Bronchial epithelial cell (primary cell): ENCODE measurements around the gene PGA3. TPM values are rescaled to one million over a fixed set of nuclear protein-coding genes. Genes with fewer than 3 reads are reported as not detected.
A peak's percentile ranks its signal among the peaks of the same experiment; 100 is the strongest.
"Not testable (repeated sequence)": the region's sequence is repeated elsewhere in the genome, so short reads cannot be mapped to it uniquely, and the experiment has no call there.

ENCODE experiments used
- DNase-seq: peaks from one replicate; pipeline ENCODE4 v3.0.0-alpha.2; 2010; ENCODE audit warnings: low read depth
- FAIRE-seq: peaks from 2 replicates; lab custom pipeline; 2011; peaks lifted over from hg19 to GRCh38; lab: Jason Lieb, UNC
- H3K27me3 ChIP-seq: 2 replicates; pipeline ENCODE4 v1.5.1; 2011; ENCODE audit warnings: low read length; ENCODE audit not compliant: control insufficient read depth, insufficient read depth
- H3K36me3 ChIP-seq: 2 replicates; pipeline ENCODE4 v1.5.1; 2011; ENCODE audit warnings: low read length; ENCODE audit not compliant: control insufficient read depth, insufficient read depth
- H3K4me3 ChIP-seq: 2 replicates; pipeline ENCODE4 v1.5.1; 2011; ENCODE audit warnings: mild to moderate bottlenecking, low read depth, low read length, control low read depth
- CTCF ChIP-seq: IDR thresholded peaks from 2 replicates; pipeline ENCODE4 v1.5.1; 2011; ENCODE audit warnings: mild to moderate bottlenecking, moderate library complexity, low read length, control low read depth, inconsistent platforms; ENCODE audit not compliant: insufficient read depth, severe bottlenecking
- total RNA-seq: library from RNA; depleted of rRNA; stranded (reverse); fragments of >200 nt; gene quantifications from 2 replicates; pipeline ENCODE4 v1.2.1, GENCODE V29; 2014

PGA3 gene
- total RNA-seq, 1 donor from 2014 or later = not detected

- no peaks in the 10 kb centered on the region for H3K36me3 ChIP-seq
- FAIRE-seq = no peak
- H3K4me3 ChIP-seq = no peak overlapping the region
- no peaks in the 10 kb centered on the region for H3K27me3 ChIP-seq
- TF ChIP-seq CTCF = no peak
- no peak for DNase-seq
These were observed 7.6 kb upstream of the PGA3 start for GRCh38 chr11:61195719-61196118.

GRCh38 chr11:61198361-61198760 is 5.0 kb upstream of the PGA3 start:
- FAIRE-seq (no peak), DNase-seq (no peak)
- H3K27me3 ChIP-seq = peaks cover 2% of the 10 kb centered on the region
- no peaks in the 10 kb centered on the region for H3K36me3 ChIP-seq
- TF ChIP-seq CTCF = no peak
- no peak overlapping the region for H3K4me3 ChIP-seq

GRCh38 chr11:61198948-61199523 is 4.3 kb upstream of the PGA3 start:
- DNase-seq = peak; percentile 7

GRCh38 chr11:61201476-61201875 is 1.8 kb upstream of the PGA3 start:
- DNase-seq (no peak), FAIRE-seq (no peak)
- no peak overlapping the region for H3K4me3 ChIP-seq
- H3K27me3 ChIP-seq = peaks cover 2% of the 10 kb centered on the region
- H3K36me3 ChIP-seq = no peaks in the 10 kb centered on the region
- TF ChIP-seq CTCF = no peak

More at GRCh38 chr11:61198948-61199523, 4.3 kb upstream of the PGA3 start:
- no peak for TF ChIP-seq CTCF
- no peak overlapping the region for H3K4me3 ChIP-seq
- H3K36me3 ChIP-seq = no peaks in the 10 kb centered on the region
- no peak for FAIRE-seq
- peaks cover 2% of the 10 kb centered on the region for H3K27me3 ChIP-seq

- not testable (repeated sequence) for H3K4me3 ChIP-seq, H3K36me3 ChIP-seq, FAIRE-seq, H3K27me3 ChIP-seq, DNase-seq
These were observed 558 bp downstream of the PGA3 start for GRCh38 chr11:61203873-61204272.

GRCh38 chr11:61204502-61205059 is 1.3 kb downstream of the PGA3 start:
- not testable (repeated sequence) for DNase-seq, FAIRE-seq, H3K4me3 ChIP-seq, H3K27me3 ChIP-seq, H3K36me3 ChIP-seq

GRCh38 chr11:61207636-61208310 is 4.5 kb downstream of the PGA3 start:
- not testable (repeated sequence) for FAIRE-seq, H3K36me3 ChIP-seq, DNase-seq, H3K27me3 ChIP-seq, H3K4me3 ChIP-seq

- H3K4me3 ChIP-seq, H3K27me3 ChIP-seq, DNase-seq, FAIRE-seq, H3K36me3 ChIP-seq: not testable (repeated sequence)
These were observed 7.3 kb downstream of the PGA3 start for GRCh38 chr11:61210629-61211028.

GRCh38 chr11:61211327-61211952 is 8.1 kb downstream of the PGA3 start:
- FAIRE-seq, H3K27me3 ChIP-seq, DNase-seq, H3K4me3 ChIP-seq, H3K36me3 ChIP-seq: not testable (repeated sequence)

- not testable (repeated sequence) for H3K27me3 ChIP-seq, FAIRE-seq, H3K36me3 ChIP-seq, H3K4me3 ChIP-seq, DNase-seq
These were observed 8.9 kb downstream of the PGA3 start for GRCh38 chr11:61212202-61212601.
